GM19452 (cell line): ENCODE measurements around the gene SMIM23.

Experiments used
- ATAC-seq: cut with Tn5 transposase; IDR thresholded peaks from one replicate; pipeline ENCODE4 v1.9.1; 2021; ENCODE audit not compliant: unreplicated experiment

The SMIM23 gene

GRCh38 chr5:171813270-171813669 lies 27.7 kb downstream of the SMIM23 start:
- ATAC-seq: no peak

- no peak for ATAC-seq
Measured at GRCh38 chr5:171813813-171814490, 28.3 kb downstream of the SMIM23 start.

DNA sequence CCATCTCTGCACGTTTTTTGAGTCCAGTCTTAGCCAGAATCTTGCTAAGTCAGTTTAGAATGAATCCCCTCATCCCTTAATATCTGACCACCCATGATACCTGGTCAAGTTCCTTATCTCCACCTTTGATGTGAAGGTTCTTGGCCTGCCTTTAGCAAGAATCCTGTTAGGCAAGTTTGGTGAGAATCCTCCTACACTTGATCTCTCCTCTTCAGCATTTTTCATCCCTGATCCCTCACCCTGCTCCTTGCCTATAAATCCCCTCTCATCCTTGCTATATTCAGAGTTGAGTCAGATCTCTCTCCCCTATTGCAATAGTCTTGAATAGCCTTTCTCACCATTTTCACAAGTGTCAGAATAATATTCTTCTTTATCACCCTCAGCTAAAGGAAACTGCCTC lies 31.0 kb downstream of the SMIM23 start:
- ATAC-seq: no peak

- ATAC-seq: no peak
Measured at GRCh38 chr5:171820561-171820960, 34.9 kb downstream of the SMIM23 start.

GRCh38 chr5:171821286-171821685 lies 35.7 kb downstream of the SMIM23 start:
- ATAC-seq: no peak

DNA sequence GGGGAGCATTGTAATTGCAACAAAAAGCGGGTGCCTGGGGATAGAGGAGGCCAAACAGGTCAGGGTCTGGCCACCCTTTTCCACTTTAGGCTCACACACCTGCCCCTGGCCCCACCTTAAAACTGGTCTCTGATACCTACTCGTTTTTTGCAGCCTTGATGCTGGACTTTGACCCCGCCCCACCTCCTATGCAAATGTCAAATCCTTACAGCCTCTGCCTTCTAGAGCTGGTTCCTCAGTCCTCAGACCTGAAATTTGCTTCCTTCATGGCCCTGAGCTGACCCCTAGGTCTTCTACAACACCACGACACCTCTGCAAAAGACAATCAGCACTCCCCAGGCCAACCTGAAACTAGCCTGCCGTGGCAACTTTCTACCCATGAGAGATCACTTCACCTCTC lies 37.7 kb downstream of the SMIM23 start:
- no peak for ATAC-seq

DNA sequence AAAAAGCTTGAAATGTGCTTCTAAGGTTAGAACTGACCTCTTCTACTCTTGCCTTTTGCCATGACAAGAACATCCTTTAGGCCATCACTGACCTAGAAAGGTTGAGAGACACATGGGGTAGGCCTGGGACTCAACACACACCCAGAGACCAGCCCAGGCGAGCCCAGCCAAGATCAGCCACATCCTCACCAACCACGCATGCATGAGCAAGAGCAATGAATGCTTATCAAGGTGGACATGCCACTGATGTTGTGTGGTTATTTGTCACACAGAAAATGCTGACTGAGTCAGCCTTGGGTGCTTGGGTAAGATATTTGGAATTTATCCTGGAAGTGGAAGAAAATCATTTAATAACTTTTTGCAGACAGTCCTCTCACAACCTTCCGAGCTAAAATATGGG lies 39.4 kb downstream of the SMIM23 start:
- no peak for ATAC-seq

DNA sequence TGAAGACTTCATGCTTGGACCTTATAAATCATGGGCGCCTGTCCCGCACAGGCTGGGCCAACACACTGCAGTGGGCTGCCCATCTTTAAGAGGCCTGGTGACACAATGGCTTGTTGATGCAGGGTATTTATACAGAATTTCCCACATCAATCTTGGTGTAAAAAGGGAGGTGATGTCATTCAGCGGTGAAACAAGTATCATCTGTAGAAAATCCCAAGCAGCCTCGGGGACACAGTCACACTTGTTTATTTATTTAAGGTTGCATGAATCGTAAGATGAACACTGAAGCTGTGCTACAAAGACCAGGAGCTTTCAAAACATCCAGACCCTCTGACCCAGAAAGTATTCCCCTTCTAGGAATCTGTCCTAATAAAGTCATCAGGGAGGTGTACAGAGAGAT lies 40.5 kb downstream of the SMIM23 start:
- no peak for ATAC-seq

- no peak for ATAC-seq
Measured at GRCh38 chr5:171827162-171827561, 41.5 kb downstream of the SMIM23 start.

GRCh38 chr5:171830686-171831085 lies 45.1 kb downstream of the SMIM23 start:
- no peak for ATAC-seq

- ATAC-seq: no peak
Measured at GRCh38 chr5:171832775-171833174, 47.2 kb downstream of the SMIM23 start.

- ATAC-seq: no peak
Measured at GRCh38 chr5:171834461-171834860, 48.8 kb downstream of the SMIM23 start.

DNA sequence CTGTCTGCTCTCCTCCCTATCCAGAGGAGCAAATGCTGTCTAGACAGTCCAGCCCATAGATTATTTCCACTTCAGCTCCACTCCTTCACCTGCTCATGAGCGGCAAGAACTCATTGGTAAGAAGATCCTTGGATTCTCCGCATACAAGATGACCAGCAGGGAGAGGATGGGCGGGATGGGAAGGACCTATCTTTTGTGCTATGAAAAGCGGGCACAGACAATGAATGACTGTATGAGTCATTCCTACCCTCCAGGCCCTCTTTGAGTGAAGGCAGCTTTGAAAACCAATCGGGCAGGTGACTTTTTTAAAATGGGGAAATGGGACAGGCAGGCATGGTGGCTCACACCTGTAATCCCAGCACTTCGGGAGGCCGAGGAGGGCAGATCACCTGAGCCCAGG lies 49.4 kb downstream of the SMIM23 start:
- no peak for ATAC-seq

GRCh38 chr5:171837522-171837921 lies 51.9 kb downstream of the SMIM23 start:
- ATAC-seq: no peak

DNA sequence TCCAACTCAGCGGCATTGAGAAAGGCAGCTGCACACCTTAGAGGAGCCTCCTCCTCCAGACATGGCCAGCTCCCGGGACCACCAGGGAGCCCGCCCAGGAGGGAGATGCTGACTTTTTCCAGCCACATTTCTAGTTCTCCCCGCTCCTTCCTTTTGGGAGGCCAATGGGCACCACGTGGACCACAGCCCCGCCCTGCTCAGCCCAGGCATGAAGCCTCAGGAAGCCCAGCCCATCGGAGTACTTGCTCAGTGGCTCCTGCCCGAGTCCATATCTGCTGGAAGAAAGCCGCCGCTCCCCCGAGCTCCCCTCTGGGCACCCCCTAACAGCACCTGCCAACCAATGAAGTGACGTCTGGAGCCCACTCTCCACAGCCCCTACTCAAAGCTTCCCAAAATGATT lies 52.4 kb downstream of the SMIM23 start:
- no peak for ATAC-seq

- no peak for ATAC-seq
Measured at GRCh38 chr5:171839112-171839511, 53.5 kb downstream of the SMIM23 start.

DNA sequence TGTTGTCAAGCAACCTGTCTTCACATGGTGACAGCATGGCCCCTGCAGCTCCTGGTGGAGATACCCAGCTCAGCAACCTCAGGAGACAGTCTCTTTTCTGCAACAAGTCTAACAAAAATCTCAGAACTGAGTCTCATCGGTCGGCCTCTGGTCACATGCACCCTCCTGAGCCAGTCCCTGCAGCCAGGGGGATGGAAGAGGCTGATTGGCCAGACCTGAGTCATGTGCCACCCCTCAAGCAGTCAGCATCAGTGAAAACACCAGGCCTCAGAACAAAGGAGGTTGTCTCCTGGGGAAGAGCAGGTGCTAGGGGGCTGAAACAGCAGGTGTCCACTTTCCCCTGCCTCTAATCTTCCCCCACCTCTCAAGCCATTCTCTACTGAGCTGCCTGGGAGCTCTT lies 54.4 kb downstream of the SMIM23 start:
- ATAC-seq: no peak
